Measurements from ENCODE around the gene LONP1. TPM values are rescaled to one million over a fixed set of nuclear protein-coding genes. Genes with fewer than 3 reads are reported as not detected.

The LONP1 gene
- total and polyA plus RNA-seq, 2 donors, result 21.7 to 58.9 TPM

DNA sequence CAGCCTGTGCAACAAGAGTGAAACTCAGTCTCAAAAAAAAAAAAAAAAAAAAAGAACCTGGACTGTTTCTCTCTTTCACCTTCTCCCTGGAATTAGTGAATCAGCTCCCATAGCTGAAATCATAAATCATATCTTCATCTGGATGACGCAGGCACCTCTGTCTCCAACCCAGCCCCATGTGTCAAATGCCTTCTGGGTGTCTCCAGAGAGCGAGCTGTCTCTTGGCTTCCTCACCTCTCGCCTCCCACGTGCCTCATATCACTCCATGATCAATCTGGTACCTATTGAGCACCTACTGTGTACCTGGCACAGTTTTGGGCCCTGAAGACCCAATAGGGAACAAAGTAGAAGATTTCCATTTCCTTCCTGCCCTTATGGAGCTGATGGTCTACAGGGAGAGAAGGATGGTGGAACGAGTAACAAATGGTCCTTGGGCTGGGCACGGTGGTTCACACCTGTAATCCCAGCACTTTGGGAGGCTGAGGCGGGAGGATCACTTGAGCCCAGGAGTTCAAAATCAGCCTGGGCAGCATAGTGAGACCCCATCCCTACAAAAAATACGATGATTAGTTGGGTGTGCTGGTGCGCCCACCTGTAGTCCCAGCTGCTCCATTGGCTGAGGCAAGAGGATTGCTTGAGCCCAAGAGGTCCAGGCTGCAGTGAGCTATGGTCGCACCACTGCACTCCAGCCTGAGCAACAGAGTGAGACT, 36.6 kb downstream of the LONP1 start:
- no peak for DNase-seq (ENCODE audit: extremely low spot score)
- Histone ChIP-seq H3K27ac (ENCODE audit: low read depth) (no peak overlapping the region), H3K4me1 (ENCODE audit: insufficient read depth) (no peaks in the 10 kb centered on the region), H3K36me3 (ENCODE audit: insufficient read depth) (no peaks in the 10 kb centered on the region), H3K4me3 (ENCODE audit: low read depth, low read length) (no peak overlapping the region)
- WGBS, result 93% methylated on average over 10 of the region's 10 CpGs

DNA sequence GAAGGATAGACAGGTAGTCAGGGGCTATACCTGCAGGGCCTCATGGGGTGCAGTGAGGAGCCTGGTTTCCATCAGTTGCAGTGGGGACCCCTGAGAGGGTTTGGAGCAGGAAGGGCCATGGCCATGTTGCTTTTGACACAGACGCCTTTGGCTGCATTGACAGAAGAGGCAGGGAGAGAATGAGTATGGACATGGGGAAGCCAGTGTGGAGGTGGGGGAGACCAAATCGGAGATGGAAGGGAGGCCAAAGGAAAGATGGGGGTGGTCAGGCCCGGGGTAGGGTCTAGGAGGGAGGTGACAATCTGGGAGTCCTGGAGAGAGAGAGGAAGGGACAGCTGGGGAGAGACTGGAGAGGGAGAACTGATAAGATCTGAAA, 37.9 kb downstream of the LONP1 start:
- Histone ChIP-seq H3K27ac (ENCODE audit: low read depth) (no peak overlapping the region), H3K4me1 (ENCODE audit: insufficient read depth) (no peaks in the 10 kb centered on the region), H3K36me3 (ENCODE audit: insufficient read depth) (no peaks in the 10 kb centered on the region), H3K4me3 (ENCODE audit: low read depth, low read length) (no peak overlapping the region)
- 90% methylated on average over 3 of the region's 3 CpGs for WGBS
- DNase-seq (ENCODE audit: extremely low spot score), result no peak

DNA sequence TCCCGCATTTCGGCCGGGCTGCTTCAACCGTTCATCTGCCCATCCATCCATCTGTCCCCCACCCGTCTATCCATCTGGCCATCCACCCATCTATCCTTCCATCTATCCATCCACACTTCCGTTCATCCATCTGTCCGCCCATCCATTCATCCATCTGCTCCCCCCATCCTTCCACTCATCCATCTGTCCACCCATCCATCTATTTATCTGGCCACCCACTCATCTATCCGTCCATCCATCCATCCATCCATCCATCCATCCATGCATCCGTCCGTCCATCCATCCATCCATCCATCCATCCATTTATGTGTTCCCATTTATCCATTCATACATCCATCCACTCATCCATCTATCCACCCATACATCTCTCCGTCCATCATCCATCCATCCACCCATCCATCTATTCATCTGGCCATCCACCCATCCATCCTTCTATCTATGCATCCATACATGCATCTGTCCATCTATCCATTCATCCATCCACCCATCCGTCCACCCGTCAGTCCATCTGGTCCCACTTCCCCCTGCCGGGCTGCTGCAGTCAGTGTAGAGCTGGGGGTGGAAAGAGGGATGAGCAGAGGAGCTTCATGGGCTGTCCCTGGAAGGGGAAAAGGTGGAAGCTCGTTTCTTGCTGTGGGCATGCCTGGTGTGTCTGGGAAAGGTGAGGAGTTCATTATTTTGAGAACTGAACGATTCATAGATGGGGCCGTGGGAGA, 38.4 kb downstream of the LONP1 start:
- peak overlapping the region; percentile 31 for H3K4me3 ChIP-seq (ENCODE audit: low read depth, low read length)
- no peaks in the 10 kb centered on the region for H3K36me3 ChIP-seq (ENCODE audit: insufficient read depth)
- DNase-seq (ENCODE audit: extremely low spot score), result no peak
- 60% methylated on average over 17 of the region's 17 CpGs for WGBS
- no peak overlapping the region for H3K27ac ChIP-seq (ENCODE audit: low read depth)
- H3K4me1 ChIP-seq (ENCODE audit: insufficient read depth), result no peaks in the 10 kb centered on the region

DNA sequence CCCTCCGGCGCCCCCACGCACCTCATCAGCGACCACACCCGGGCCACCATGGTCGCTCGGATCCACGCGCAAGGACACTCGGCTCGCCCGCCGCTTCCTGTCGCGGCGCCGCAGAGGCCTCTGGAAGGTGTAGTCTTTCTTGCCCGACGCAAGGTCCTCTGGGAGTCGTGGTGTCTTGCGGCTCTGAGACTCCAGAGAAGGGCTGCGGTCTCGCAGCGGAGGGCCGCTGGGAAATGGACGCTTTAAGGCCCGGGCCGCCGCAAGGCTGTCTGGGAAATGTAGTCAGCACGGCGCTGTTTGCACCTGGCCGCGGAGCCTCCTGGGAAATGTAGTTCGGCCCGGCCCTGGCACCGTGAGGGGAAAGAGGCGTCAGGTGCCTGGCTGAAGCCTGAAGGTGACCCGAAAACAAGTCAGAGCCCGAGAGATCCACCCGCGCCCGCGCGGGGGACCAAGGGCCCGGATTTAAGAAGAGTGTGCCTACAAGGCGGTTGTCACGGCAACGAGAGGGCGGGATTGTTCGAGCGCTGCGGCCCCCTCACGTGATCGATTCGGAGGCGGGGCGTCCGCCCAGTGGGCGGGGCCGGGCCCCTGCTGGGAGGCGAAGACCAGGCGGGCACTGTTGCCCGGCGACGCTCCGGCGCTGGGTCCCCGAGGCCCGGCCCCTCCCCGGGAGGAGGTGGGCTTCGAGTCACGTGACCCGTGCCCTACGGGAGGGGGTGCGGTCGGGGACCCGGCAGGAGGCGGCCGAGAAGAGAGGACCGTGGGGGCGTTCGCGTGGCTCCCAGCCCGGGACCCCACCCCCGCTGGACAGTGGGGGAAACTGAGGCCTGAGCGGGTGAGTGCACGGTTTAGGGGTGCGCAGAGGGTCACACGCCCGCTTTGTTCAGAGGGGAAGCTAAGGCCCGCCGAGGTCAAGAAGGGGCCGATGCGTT, 39.2 kb downstream of the LONP1 start, which contains the start of the genes HSD11B1L and MICOS13:
HSD11B1L (plus strand) TSS at position 591 of the 932 bp plus-strand sequence. CDS start 3,806 bp downstream, outside the sequence.
MICOS13 (minus strand) TSS at position 80 of the 932 bp plus-strand sequence; CDS start at position 50, 30 bp downstream.
- H3K4me3 ChIP-seq (ENCODE audit: low read depth, low read length), result peak within 1 kb of the TSS; percentile 55
- WGBS, result under 1% methylated on average over 94 of the region's 94 CpGs
- peak; percentile 96 for DNase-seq (ENCODE audit: extremely low spot score)
- peak within 1 kb of the TSS; percentile 66 for H3K27ac ChIP-seq (ENCODE audit: low read depth)
- no peaks in the 10 kb centered on the region for H3K4me1 ChIP-seq (ENCODE audit: insufficient read depth)
- H3K36me3 ChIP-seq (ENCODE audit: insufficient read depth), result no peaks in the 10 kb centered on the region

DNA sequence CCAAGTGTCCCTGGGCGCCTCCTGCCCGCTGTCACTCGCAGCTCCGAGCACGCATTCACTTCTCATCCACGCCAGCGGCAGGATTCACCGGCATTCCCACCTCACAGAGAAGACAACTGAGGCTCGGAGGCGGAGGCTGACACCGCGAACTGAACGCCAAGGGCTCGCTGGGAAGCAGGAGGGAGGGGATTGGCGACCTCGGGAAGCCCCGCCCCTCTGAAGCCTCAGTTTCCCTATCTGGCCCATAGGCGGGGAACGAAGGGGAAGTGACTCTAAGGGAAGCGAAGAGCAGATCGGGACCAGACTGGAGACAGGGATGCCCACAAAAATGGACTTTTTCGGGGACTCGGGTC, 39.9 kb downstream of the LONP1 start:
- no peaks in the 10 kb centered on the region for H3K4me1 ChIP-seq (ENCODE audit: insufficient read depth)

DNA sequence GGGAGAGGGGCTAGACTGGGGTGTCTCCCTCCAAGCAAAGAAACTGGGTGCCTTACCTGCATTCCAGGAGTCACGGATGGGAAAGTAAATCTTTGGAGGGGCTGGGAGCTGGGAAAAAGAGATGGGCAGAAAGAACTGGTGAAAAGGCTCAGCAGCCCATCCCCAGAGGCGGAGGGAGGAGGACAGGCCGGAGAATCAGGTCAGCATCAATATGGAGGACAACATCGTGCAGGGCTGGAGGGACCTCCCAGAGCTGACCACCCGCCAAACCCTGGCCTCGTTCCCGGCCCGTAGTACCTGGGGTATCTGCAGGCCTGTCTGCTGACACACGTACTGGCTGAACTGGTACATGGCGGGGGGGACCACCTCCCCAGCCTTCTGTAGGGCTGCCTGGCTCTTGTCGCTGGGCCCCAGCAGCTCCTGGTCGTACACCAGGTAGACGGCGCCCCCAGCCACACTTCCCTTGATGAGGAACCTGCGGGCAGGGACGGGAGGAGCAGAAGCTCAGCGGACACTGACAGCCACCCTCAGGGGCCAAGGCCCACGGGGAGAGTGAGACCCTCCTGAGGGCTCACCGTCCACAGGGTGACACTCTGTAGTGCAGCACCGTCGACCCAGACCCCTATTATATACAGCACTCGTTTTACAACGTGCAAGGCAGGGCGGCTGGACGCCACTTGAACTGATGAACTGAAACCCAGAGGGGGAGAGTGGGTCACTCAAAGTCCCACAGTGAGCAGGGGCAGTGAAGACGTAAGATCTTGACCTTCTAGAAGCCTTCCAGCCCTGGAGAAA, 40.5 kb downstream of the LONP1 start:
- no peak overlapping the region for H3K27ac ChIP-seq (ENCODE audit: low read depth)
- H3K36me3 ChIP-seq (ENCODE audit: insufficient read depth), result no peaks in the 10 kb centered on the region
- H3K4me1 ChIP-seq (ENCODE audit: insufficient read depth), result no peaks in the 10 kb centered on the region
- no peak for DNase-seq (ENCODE audit: extremely low spot score)
- WGBS, result 20% methylated on average over 26 of the region's 26 CpGs
- H3K4me3 ChIP-seq (ENCODE audit: low read depth, low read length), result peak overlapping the region; percentile 55

More for the DNA sequence above, 39.9 kb downstream of the LONP1 start:
- DNase-seq (ENCODE audit: extremely low spot score), result no peak
- WGBS, result under 1% methylated on average over 23 of the region's 23 CpGs
- H3K36me3 ChIP-seq (ENCODE audit: insufficient read depth), result no peaks in the 10 kb centered on the region
- peak overlapping the region; percentile 66 for H3K27ac ChIP-seq (ENCODE audit: low read depth)
- H3K4me3 ChIP-seq (ENCODE audit: low read depth, low read length), result peak overlapping the region; percentile 55

DNA sequence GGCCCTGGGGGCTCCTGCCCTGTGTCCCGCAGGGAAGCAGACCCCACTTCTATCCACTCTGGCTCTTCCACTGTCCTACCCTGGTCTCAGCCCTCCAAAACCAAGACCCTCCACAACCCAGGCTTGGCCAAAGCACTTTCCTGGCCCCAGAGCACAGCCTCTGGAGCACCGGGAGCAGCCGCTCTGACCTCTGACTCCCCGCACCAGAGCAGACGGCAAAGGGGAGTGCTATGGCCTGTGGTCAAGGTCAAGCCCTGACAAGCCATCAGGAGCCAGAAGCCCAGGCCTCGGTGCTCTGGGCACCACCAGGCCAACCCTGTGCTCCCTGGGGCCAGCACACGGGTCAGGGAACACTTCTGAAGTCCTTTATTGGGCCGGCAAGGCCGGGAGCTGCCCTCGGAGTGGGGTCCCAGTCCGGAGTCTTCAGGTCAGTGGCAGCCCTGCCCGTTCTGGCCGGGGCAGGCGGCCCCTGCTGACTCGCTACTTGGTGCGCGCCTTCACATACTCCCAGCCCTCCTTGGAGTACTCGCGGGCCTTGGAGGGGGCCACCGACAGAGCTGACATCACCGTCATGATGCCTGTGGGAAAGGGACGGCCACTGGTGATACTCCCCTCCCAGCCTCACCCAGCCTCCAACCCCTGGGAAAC, 41.8 kb downstream of the LONP1 start:
- no peak for DNase-seq (ENCODE audit: extremely low spot score)
- WGBS, result 89% methylated on average over 22 of the region's 22 CpGs
- Histone ChIP-seq H3K27ac (ENCODE audit: low read depth) (no peak overlapping the region), H3K4me3 (ENCODE audit: low read depth, low read length) (no peak overlapping the region), H3K36me3 (ENCODE audit: insufficient read depth) (no peaks in the 10 kb centered on the region), H3K4me1 (ENCODE audit: insufficient read depth) (no peaks in the 10 kb centered on the region)

DNA sequence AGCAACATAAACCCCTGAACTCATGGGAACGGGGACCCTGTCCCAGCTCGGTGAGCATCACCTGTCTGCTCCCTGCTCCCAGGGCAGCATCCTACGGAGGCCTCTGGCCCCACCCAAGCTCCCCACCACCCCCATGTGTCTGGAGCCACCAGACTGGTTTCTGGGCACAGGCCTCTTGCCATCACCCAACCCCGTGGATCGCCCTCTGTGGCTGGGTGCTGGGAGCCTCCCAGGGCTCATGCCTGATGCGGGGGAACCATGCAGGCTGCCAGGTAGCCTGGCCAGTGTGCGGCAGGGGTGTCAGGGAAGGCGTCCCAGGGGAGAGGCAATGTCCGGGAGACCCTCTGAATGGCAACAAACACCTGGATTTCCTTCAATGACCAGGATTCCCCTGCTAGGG, 42.4 kb downstream of the LONP1 start:
- WGBS, result 89% methylated on average over 9 of the region's 9 CpGs

DNA sequence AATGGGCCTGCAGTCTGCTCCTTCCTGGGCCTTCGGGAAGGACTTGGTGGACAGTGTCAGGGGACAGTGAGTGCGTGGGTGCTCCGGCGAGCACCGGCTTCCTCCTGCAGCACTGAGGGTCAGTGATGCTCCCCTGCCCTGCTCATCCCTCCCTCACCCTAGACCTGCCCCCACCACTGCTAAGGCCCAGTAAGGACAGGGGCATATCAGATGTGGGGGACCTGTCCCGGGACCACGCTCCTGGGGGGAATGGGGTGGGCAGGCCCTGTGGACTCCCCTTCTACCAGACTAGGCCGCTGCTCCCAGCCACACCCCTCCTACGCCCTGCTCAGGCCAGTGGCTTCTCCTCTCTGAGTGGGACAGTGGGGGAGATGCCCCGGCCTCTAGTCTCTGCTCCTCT, 42.8 kb downstream of the LONP1 start:
- DNase-seq (ENCODE audit: extremely low spot score), result no peak
- 92% methylated on average over 10 of the region's 10 CpGs for WGBS
- Histone ChIP-seq H3K36me3 (ENCODE audit: insufficient read depth) (no peaks in the 10 kb centered on the region), H3K4me1 (ENCODE audit: insufficient read depth) (no peaks in the 10 kb centered on the region), H3K27ac (ENCODE audit: low read depth) (no peak overlapping the region), H3K4me3 (ENCODE audit: low read depth, low read length) (no peak overlapping the region)

More for the DNA sequence above, 42.4 kb downstream of the LONP1 start:
- no peak overlapping the region for H3K27ac ChIP-seq (ENCODE audit: low read depth)
- H3K4me1 ChIP-seq (ENCODE audit: insufficient read depth), result no peaks in the 10 kb centered on the region
- no peak overlapping the region for H3K4me3 ChIP-seq (ENCODE audit: low read depth, low read length)
- no peak for DNase-seq (ENCODE audit: extremely low spot score)
- no peaks in the 10 kb centered on the region for H3K36me3 ChIP-seq (ENCODE audit: insufficient read depth)

DNA sequence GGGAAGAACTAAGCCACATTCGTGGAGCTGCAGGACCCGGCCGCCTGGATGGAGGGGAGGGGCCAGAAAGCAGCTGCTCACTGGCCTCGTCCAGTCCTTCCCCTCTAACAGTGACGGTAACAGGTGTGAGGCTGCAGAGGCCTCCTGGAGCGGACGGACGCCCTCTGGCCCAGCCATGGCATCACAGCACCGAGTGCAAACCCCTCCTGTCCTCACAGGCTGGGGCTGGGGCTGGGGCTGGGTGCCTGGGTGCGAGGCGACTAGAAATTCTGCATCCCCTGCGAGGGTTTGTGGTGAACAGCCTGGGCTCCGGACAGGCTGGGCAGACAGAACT, 43.2 kb downstream of the LONP1 start:
- Histone ChIP-seq H3K36me3 (ENCODE audit: insufficient read depth) (no peaks in the 10 kb centered on the region), H3K4me3 (ENCODE audit: low read depth, low read length) (no peak overlapping the region), H3K4me1 (ENCODE audit: insufficient read depth) (no peaks in the 10 kb centered on the region), H3K27ac (ENCODE audit: low read depth) (no peak overlapping the region)
- no peak for DNase-seq (ENCODE audit: extremely low spot score)
- 70% methylated on average over 13 of the region's 13 CpGs for WGBS

DNA sequence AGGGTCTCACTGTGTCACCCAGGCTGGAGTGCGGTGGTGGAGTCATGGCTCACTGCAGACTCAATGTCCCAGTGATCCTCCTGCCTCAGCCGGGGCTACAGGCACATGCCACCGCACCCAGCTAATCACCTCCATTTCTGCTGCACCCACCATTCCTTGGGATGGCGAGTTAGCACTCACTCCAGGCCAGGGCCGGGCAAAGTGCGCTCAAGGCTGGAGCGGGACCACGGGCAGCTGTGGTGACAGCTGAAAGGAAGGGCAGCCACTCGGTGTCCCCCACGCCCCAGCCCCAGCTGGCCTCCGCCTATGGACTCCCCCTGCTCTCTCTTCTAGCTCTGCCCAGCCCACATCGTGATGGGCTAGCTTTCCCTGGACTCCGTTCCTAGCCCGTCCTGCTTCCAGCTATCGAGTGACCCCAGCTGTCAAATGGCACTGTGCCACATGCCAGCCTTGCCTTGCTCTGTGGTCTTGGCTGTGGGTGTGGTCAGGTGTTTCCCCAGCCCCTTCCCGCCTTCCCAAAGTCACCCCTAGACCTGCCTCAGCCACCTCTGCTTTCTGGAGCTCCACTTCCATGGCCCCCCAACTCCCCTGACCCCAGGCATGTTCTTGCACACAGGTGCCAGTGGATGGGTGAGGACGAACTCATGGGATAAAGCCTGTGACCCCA, 43.7 kb downstream of the LONP1 start:
- Histone ChIP-seq H3K36me3 (ENCODE audit: insufficient read depth) (no peaks in the 10 kb centered on the region), H3K4me3 (ENCODE audit: low read depth, low read length) (no peak overlapping the region), H3K4me1 (ENCODE audit: insufficient read depth) (no peaks in the 10 kb centered on the region), H3K27ac (ENCODE audit: low read depth) (no peak overlapping the region)
- no peak for DNase-seq (ENCODE audit: extremely low spot score)
- WGBS, result 72% methylated on average over 17 of the region's 17 CpGs

DNA sequence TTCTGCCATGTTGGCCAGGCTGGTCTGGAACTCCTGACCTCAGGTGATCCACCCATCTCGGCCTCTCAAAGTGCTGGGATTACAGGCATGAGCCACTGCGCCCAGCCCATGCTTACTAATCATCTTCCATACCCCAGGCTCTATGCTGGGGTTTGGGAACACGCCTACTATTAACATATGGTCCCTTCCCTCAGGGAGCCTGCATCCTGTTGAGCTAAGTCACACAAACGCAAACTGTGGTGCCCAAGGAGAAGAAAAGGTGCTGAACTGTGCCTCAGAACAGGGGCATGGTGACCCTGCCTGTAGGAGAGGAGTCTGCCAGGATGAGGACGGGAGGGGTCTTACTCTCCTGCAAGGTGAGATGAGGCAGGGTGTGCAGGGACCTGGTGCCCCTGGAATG, 45.2 kb downstream of the LONP1 start:
- Histone ChIP-seq H3K36me3 (ENCODE audit: insufficient read depth) (no peaks in the 10 kb centered on the region), H3K27ac (ENCODE audit: low read depth) (no peak overlapping the region), H3K4me3 (ENCODE audit: low read depth, low read length) (no peak overlapping the region), H3K4me1 (ENCODE audit: insufficient read depth) (no peaks in the 10 kb centered on the region)
- 83% methylated on average over 5 of the region's 5 CpGs for WGBS
- DNase-seq (ENCODE audit: extremely low spot score), result no peak

Measured in urinary bladder (tissue), 4 donors.